Central memory CD8-positive, alpha-beta T cell (primary cell): ENCODE data around the gene PHIP.

Experiments
- ATAC-seq: fragments of 150-1000 bp; cut with Tn5 transposase; replicated peaks from 2 replicates; pipeline ENCODE4 v1.10.0; 2022; ENCODE audit warnings: mild to moderate bottlenecking, moderate FRiP score, moderate number of reproducible peaks; ENCODE audit not compliant: poor library complexity, severe bottlenecking; ENCODE audit errors: extremely low read depth
- DNase-seq, 2 donors: peaks; one replicate each; pipeline ENCODE4 v3.0.0; 2021; ENCODE audit warnings: low spot score in 2 of 2
- H3K27ac Mint-ChIP-seq: one replicate; pipeline ENCODE4 v1.8.0; 2022; ENCODE audit warnings: low read depth, mild to moderate bottlenecking, moderate library complexity, mixed read lengths
- H3K27me3 Mint-ChIP-seq: one replicate; pipeline ENCODE4 v1.8.0; 2022; ENCODE audit warnings: mixed read lengths
- H3K36me3 Mint-ChIP-seq: one replicate; pipeline ENCODE4 v1.8.0; 2022; ENCODE audit warnings: mild to moderate bottlenecking, moderate library complexity, mixed read lengths; ENCODE audit not compliant: insufficient read depth
- H3K4me1 Mint-ChIP-seq: one replicate; pipeline ENCODE4 v1.8.0; 2022; ENCODE audit warnings: mixed read lengths
- H3K4me3 Mint-ChIP-seq: one replicate; pipeline ENCODE4 v1.8.0; 2022; ENCODE audit warnings: mild to moderate bottlenecking, moderate library complexity, mixed read lengths
- H3K9me3 Mint-ChIP-seq: one replicate; pipeline ENCODE4 v1.8.0; 2022; ENCODE audit warnings: mixed read lengths

Gene PHIP

GRCh38 chr6:78995346-78995745, 82.7 kb downstream of the PHIP start:
- Mint-ChIP-seq H3K9me3 (no peaks in the 10 kb centered on the region), H3K36me3 (peaks cover 66% of the 10 kb centered on the region), H3K4me3 (no peak overlapping the region), H3K27ac (no peak overlapping the region), H3K4me1 (peaks cover 4% of the 10 kb centered on the region), H3K27me3 (no peaks in the 10 kb centered on the region)
- ATAC-seq (no peak), DNase-seq (no peak)

GRCh38 chr6:78993955-78994354, 84.1 kb downstream of the PHIP start:
- no peak overlapping the region for H3K27ac Mint-ChIP-seq

GRCh38 chr6:78989191-78989590, 88.9 kb downstream of the PHIP start:
- Mint-ChIP-seq H3K4me3 (no peak overlapping the region), H3K9me3 (no peaks in the 10 kb centered on the region), H3K36me3 (peaks cover 51% of the 10 kb centered on the region), H3K4me1 (peaks cover 5% of the 10 kb centered on the region), H3K27ac (no peak overlapping the region), H3K27me3 (no peaks in the 10 kb centered on the region)
- ATAC-seq: no peak
- no peak for DNase-seq

More at GRCh38 chr6:78993955-78994354, 84.1 kb downstream of the PHIP start:
- H3K9me3 Mint-ChIP-seq: no peaks in the 10 kb centered on the region
- H3K4me1 Mint-ChIP-seq: peaks cover 4% of the 10 kb centered on the region
- DNase-seq (no peak), ATAC-seq (no peak)
- H3K4me3 Mint-ChIP-seq: no peak overlapping the region
- peaks cover 67% of the 10 kb centered on the region for H3K36me3 Mint-ChIP-seq
- no peaks in the 10 kb centered on the region for H3K27me3 Mint-ChIP-seq

- peaks cover 5% of the 10 kb centered on the region for H3K4me1 Mint-ChIP-seq
- no peak overlapping the region for H3K4me3 Mint-ChIP-seq
- H3K27ac Mint-ChIP-seq: no peak overlapping the region
- ATAC-seq: no peak
- no peak for DNase-seq
- H3K27me3 Mint-ChIP-seq: no peaks in the 10 kb centered on the region
- H3K36me3 Mint-ChIP-seq: peaks cover 51% of the 10 kb centered on the region
- H3K9me3 Mint-ChIP-seq: no peaks in the 10 kb centered on the region
Observed at GRCh38 chr6:78986161-78986560, 91.9 kb downstream of the PHIP start.

- ATAC-seq (no peak), DNase-seq (no peak)
- H3K9me3 Mint-ChIP-seq: no peaks in the 10 kb centered on the region
- H3K4me1 Mint-ChIP-seq: peaks cover 13% of the 10 kb centered on the region
- no peak overlapping the region for H3K4me3 Mint-ChIP-seq
- H3K27ac Mint-ChIP-seq: no peak overlapping the region
- peaks cover 49% of the 10 kb centered on the region for H3K36me3 Mint-ChIP-seq
- no peaks in the 10 kb centered on the region for H3K27me3 Mint-ChIP-seq
Observed at GRCh38 chr6:78984225-78984950, 93.7 kb downstream of the PHIP start.

GRCh38 chr6:78967191-78967590, 110.9 kb downstream of the PHIP start:
- Mint-ChIP-seq H3K4me3 (no peak overlapping the region), H3K27ac (no peak overlapping the region), H3K27me3 (no peaks in the 10 kb centered on the region), H3K9me3 (no peaks in the 10 kb centered on the region), H3K36me3 (peaks cover 61% of the 10 kb centered on the region), H3K4me1 (no peaks in the 10 kb centered on the region)
- ATAC-seq: no peak
- DNase-seq: no peak

- ATAC-seq: no peak
- H3K27me3 Mint-ChIP-seq: no peaks in the 10 kb centered on the region
- H3K4me1 Mint-ChIP-seq: no peaks in the 10 kb centered on the region
- peaks cover 65% of the 10 kb centered on the region for H3K36me3 Mint-ChIP-seq
- H3K27ac Mint-ChIP-seq: peak overlapping the region; percentile 8
- DNase-seq: no peak
- H3K4me3 Mint-ChIP-seq: no peak overlapping the region
- no peaks in the 10 kb centered on the region for H3K9me3 Mint-ChIP-seq
Observed at GRCh38 chr6:78966542-78966941, 111.5 kb downstream of the PHIP start.

- Mint-ChIP-seq H3K4me1 (peaks cover 5% of the 10 kb centered on the region), H3K9me3 (no peaks in the 10 kb centered on the region), H3K27me3 (no peaks in the 10 kb centered on the region), H3K4me3 (no peak overlapping the region), H3K27ac (no peak overlapping the region), H3K36me3 (peaks cover 53% of the 10 kb centered on the region)
- ATAC-seq (no peak), DNase-seq (no peak)
Observed at GRCh38 chr6:78962448-78962847, 115.6 kb downstream of the PHIP start.

GRCh38 chr6:78954740-78955139, 123.3 kb downstream of the PHIP start:
- Mint-ChIP-seq H3K27me3 (no peaks in the 10 kb centered on the region), H3K36me3 (peaks cover 53% of the 10 kb centered on the region), H3K4me3 (no peak overlapping the region), H3K27ac (no peak overlapping the region), H3K9me3 (peaks cover 13% of the 10 kb centered on the region), H3K4me1 (peaks cover 11% of the 10 kb centered on the region)
- no peak for ATAC-seq
- no peak for DNase-seq

- peaks cover 13% of the 10 kb centered on the region for H3K9me3 Mint-ChIP-seq
- peaks cover 10% of the 10 kb centered on the region for H3K4me1 Mint-ChIP-seq
- DNase-seq (no peak), ATAC-seq (no peak)
- no peak overlapping the region for H3K27ac Mint-ChIP-seq
- peaks cover 53% of the 10 kb centered on the region for H3K36me3 Mint-ChIP-seq
- H3K4me3 Mint-ChIP-seq: no peak overlapping the region
- no peaks in the 10 kb centered on the region for H3K27me3 Mint-ChIP-seq
Observed at GRCh38 chr6:78953798-78954197, 124.3 kb downstream of the PHIP start.

GRCh38 chr6:78952362-78952761, 125.7 kb downstream of the PHIP start:
- no peak overlapping the region for H3K4me3 Mint-ChIP-seq
- peaks cover 6% of the 10 kb centered on the region for H3K4me1 Mint-ChIP-seq
- peaks cover 52% of the 10 kb centered on the region for H3K36me3 Mint-ChIP-seq
- peak overlapping the region; percentile 23 for H3K27ac Mint-ChIP-seq
- ATAC-seq (no peak), DNase-seq (no peak)
- peaks cover 13% of the 10 kb centered on the region for H3K9me3 Mint-ChIP-seq
- H3K27me3 Mint-ChIP-seq: no peaks in the 10 kb centered on the region

GRCh38 chr6:78948785-78949184, 129.3 kb downstream of the PHIP start:
- no peak overlapping the region for H3K27ac Mint-ChIP-seq

GRCh38 chr6:78947962-78948361, 130.1 kb downstream of the PHIP start:
- H3K27ac Mint-ChIP-seq: no peak overlapping the region
- peaks cover 13% of the 10 kb centered on the region for H3K9me3 Mint-ChIP-seq
- H3K4me1 Mint-ChIP-seq: peaks cover 6% of the 10 kb centered on the region
- no peaks in the 10 kb centered on the region for H3K27me3 Mint-ChIP-seq
- no peak overlapping the region for H3K4me3 Mint-ChIP-seq
- no peak for DNase-seq
- no peak for ATAC-seq
- peaks cover 48% of the 10 kb centered on the region for H3K36me3 Mint-ChIP-seq

More at GRCh38 chr6:78948785-78949184, 129.3 kb downstream of the PHIP start:
- no peak for ATAC-seq
- Mint-ChIP-seq H3K4me1 (peaks cover 6% of the 10 kb centered on the region), H3K4me3 (no peak overlapping the region), H3K36me3 (peaks cover 50% of the 10 kb centered on the region), H3K9me3 (peaks cover 13% of the 10 kb centered on the region), H3K27me3 (no peaks in the 10 kb centered on the region)
- DNase-seq: no peak
